Measurements from ENCODE around the gene GNAL. TPM values are rescaled to one million over a fixed set of nuclear protein-coding genes. Genes with fewer than 3 reads are reported as not detected.
"Not testable (repeated sequence)": the region's sequence is repeated elsewhere in the genome, so short reads cannot be mapped to it uniquely, and the experiment has no call there.

The GNAL gene
- total RNA-seq, 4 donors from 2014 or later = 13.5 to 24.6 (median 19.9) TPM

GRCh38 chr18:11700876-11701275 is 11.8 kb downstream of the GNAL start:
- 83 to 90% methylated on average over 4 to 6 of the region's 6 CpGs for WGBS, 2 donors (ENCODE audit: low coverage in 1 of 2)
- Histone ChIP-seq H3K27ac (no peak overlapping the region), H3K36me3 (no peaks in the 10 kb centered on the region), H3K27me3 (no peaks in the 10 kb centered on the region), H3K4me1 (no peaks in the 10 kb centered on the region), H3K4me3 (no peak overlapping the region), H3K9me3 (no peaks in the 10 kb centered on the region)
- ATAC-seq = no peak
- TF ChIP-seq, protein P1, sequence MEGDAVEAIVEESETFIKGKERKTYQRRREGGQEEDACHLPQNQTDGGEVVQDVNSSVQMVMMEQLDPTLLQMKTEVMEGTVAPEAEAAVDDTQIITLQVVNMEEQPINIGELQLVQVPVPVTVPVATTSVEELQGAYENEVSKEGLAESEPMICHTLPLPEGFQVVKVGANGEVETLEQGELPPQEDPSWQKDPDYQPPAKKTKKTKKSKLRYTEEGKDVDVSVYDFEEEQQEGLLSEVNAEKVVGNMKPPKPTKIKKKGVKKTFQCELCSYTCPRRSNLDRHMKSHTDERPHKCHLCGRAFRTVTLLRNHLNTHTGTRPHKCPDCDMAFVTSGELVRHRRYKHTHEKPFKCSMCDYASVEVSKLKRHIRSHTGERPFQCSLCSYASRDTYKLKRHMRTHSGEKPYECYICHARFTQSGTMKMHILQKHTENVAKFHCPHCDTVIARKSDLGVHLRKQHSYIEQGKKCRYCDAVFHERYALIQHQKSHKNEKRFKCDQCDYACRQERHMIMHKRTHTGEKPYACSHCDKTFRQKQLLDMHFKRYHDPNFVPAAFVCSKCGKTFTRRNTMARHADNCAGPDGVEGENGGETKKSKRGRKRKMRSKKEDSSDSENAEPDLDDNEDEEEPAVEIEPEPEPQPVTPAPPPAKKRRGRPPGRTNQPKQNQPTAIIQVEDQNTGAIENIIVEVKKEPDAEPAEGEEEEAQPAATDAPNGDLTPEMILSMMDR (IDR thresholded peaks at IDR 0.05) = no peak
- no peak for TF ChIP-seq EP300 (IDR thresholded peaks at IDR 0.05)
- no peak for TF ChIP-seq POLR2AphosphoS5 (IDR thresholded peaks at IDR 0.05)
- no peak for TF ChIP-seq POLR2A (IDR thresholded peaks at IDR 0.05)

DNA sequence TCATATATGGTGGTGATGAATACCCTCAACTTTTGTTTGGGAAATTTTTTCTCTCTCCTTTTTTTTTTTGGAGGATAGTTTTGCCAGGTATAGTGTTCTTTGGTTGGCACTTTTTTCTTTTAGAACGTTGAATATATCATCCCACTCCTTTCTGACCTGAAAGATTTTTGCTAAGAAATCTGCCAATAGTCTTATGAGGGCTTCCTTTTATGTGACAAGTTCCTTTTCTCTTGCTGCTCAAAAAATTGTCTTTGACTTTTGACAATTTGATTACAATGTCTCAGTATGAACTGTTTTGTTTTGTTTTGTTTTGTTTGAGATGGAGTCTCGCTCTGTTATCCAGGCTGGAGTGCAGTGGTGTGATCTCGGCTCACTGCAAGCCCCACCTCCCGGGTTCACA is 21.5 kb downstream of the GNAL start:
- peaks cover 0 to 8% (median 0%) of the 10 kb centered on the region in 3 donors for H3K9me3 ChIP-seq
- H3K4me3 ChIP-seq = no peak overlapping the region
- 71 to 83% methylated on average over 1 to 4 of the region's 4 CpGs for WGBS, 2 donors (ENCODE audit: low coverage in 1 of 2)
- no peaks in the 10 kb centered on the region for H3K27me3 ChIP-seq
- no peaks in the 10 kb centered on the region for H3K36me3 ChIP-seq
- no peak overlapping the region for H3K27ac ChIP-seq
- H3K4me1 ChIP-seq = no peaks in the 10 kb centered on the region
- TF ChIP-seq POLR2A (IDR thresholded peaks at IDR 0.05) (no peak), POLR2AphosphoS5 (IDR thresholded peaks at IDR 0.05) (no peak), EP300 (IDR thresholded peaks at IDR 0.05) (no peak)
- TF ChIP-seq, protein P1 (IDR thresholded peaks at IDR 0.05) = no peak
- no peak for ATAC-seq

- TF ChIP-seq POLR2A (IDR thresholded peaks at IDR 0.05) (no peak), EP300 (IDR thresholded peaks at IDR 0.05) (no peak), POLR2AphosphoS5 (IDR thresholded peaks at IDR 0.05) (no peak)
- TF ChIP-seq, protein P1 (IDR thresholded peaks at IDR 0.05) = no peak
- peaks cover 0 to 8% (median 0%) of the 10 kb centered on the region in 3 donors for H3K9me3 ChIP-seq
- H3K27me3 ChIP-seq = no peaks in the 10 kb centered on the region
- no peaks in the 10 kb centered on the region for H3K4me1 ChIP-seq
- no peaks in the 10 kb centered on the region for H3K36me3 ChIP-seq
- no peak overlapping the region for H3K4me3 ChIP-seq
- ATAC-seq = no peak
- H3K27ac ChIP-seq = no peak overlapping the region
- WGBS, 2 donors (ENCODE audit: low coverage in 1 of 2) = 60 to 86% methylated on average over 2 to 4 of the region's 6 CpGs
These were observed 24.7 kb downstream of the GNAL start for GRCh38 chr18:11713756-11714155.

- TF ChIP-seq EP300 (IDR thresholded peaks at IDR 0.05) = no peak
- TF ChIP-seq POLR2AphosphoS5 (IDR thresholded peaks at IDR 0.05) = no peak
- TF ChIP-seq POLR2A (IDR thresholded peaks at IDR 0.05) = no peak
- TF ChIP-seq, protein P1 (IDR thresholded peaks at IDR 0.05) = no peak
- no peak for ATAC-seq
- WGBS, 2 donors (ENCODE audit: low coverage in 1 of 2) = 53 to 76% methylated on average over 4 to 6 of the region's 7 CpGs
- H3K4me1 ChIP-seq = no peaks in the 10 kb centered on the region
- no peak overlapping the region for H3K4me3 ChIP-seq
- H3K9me3 ChIP-seq = peaks cover 0 to 8% (median 0%) of the 10 kb centered on the region in 3 donors
- no peaks in the 10 kb centered on the region for H3K27me3 ChIP-seq
- H3K27ac ChIP-seq = no peak overlapping the region
- no peaks in the 10 kb centered on the region for H3K36me3 ChIP-seq
These were observed 25.3 kb downstream of the GNAL start for GRCh38 chr18:11714244-11714918.

DNA sequence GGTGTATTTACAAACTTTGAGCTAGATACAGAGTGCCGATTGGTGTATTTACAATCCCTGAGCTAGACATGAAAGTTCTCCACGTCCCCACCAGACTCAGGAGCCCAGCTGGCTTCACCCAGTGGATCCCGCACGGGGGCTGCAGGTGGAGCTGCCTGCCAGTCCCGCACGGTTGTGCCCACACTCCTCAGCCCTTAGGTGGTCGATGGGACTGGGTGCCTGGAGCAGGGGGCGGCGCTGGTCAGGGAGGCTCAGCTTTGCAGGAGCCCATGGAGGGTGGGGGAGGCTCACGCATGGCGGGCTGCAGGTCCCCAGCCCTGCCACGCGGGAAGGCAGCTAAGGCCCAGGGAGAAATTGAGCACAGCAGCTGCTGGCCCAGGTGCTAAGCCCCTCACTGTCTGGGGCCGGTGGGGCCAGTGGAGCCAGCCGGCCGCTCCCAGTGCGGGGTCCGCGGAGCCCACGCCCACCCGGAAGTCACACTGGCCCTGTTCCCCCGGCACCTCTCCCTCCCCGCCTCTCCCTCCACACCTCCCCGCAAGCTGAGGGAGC is 27.8 kb downstream of the GNAL start:
- not testable (repeated sequence) for H3K4me3 ChIP-seq, H3K4me1 ChIP-seq, H3K9me3 ChIP-seq, ATAC-seq, H3K27ac ChIP-seq, H3K36me3 ChIP-seq, H3K27me3 ChIP-seq
- WGBS, 2 donors (ENCODE audit: low coverage in 1 of 2) = 70 to 100% methylated on average over 2 to 4 of the region's 24 CpGs
